ENCODE measurements around the gene ADAT1.

The ADAT1 gene

DNA sequence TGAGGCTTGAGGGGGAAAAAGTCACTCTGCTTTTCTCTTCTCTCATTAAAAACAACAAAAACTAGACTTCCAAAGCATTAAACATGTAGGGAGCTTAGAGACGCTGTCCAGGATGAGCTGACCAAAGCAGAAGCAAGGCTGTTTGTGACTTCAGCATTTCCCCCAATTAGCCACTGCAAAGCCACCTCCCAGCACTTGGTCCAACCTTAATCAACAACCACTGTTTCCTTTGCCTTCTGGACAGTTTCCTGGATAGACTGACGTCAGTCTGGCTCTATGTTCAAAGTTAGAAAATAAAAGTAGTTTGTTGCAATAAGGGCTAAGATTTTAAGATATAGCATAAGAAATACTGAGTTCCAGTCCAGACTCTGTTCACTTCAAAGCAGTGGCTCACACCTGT is 70.1 kb downstream of the ADAT1 start:
- Histone ChIP-seq H3K9me3 (ENCODE audit: insufficient read depth, low read length) (no peaks in the 10 kb centered on the region), H3K36me3 (ENCODE audit: insufficient read depth, insufficient read length, low read length) (no peaks in the 10 kb centered on the region), H3K9ac (ENCODE audit: insufficient read length, low read depth) (no peak overlapping the region), H3K4me1 (ENCODE audit: insufficient read depth, insufficient read length) (peaks cover 2% of the 10 kb centered on the region), H3K4me3 (ENCODE audit: insufficient read length, low read depth) (no peak overlapping the region), H3K27me3 (ENCODE audit: insufficient read depth, insufficient read length) (peaks cover 12% of the 10 kb centered on the region)
- no peak for TF ChIP-seq ZNF274 (IDR thresholded peaks at IDR 0.05; ENCODE audit: low read depth, low read length)
- no peak for DNase-seq (ENCODE audit: low read depth, low spot score)

DNA sequence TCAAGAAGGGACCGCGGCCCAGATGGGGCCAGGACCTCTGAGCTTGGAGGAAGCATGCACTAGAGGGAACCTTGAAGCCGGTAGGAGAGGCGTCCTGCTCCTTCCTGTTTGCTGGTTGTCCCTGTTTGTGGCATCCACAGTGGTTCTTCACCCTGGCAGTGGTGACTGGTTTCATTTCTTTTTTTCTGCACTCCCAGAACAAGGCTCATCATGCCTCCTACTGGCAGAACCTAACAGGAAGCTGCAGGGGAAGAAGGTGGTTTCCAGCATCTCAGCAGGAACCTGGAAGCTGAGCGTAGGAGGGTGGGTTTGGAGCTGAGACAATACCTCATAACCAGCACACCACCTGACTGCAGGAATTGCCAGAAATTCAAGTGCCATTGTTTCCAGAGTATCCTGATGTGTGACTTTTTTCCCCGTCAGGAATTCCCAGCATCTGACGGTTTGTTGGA is 72.8 kb downstream of the ADAT1 start:
- peak; percentile 30 for DNase-seq (ENCODE audit: low read depth, low spot score)
- H3K36me3 ChIP-seq (ENCODE audit: insufficient read depth, insufficient read length, low read length) = no peaks in the 10 kb centered on the region
- H3K9me3 ChIP-seq (ENCODE audit: insufficient read depth, low read length) = no peaks in the 10 kb centered on the region
- peaks cover 2% of the 10 kb centered on the region for H3K4me1 ChIP-seq (ENCODE audit: insufficient read depth, insufficient read length)
- TF ChIP-seq SUZ12 (IDR thresholded peaks at IDR 0.05; ENCODE audit: extremely low read depth, insufficient read depth, insufficient read length) (no peak), ZNF274 (IDR thresholded peaks at IDR 0.05; ENCODE audit: low read depth, low read length) (no peak), YY1 (IDR thresholded peaks at IDR 0.05; ENCODE audit: insufficient read depth, insufficient read length) (no peak)
- no peak overlapping the region for H3K9ac ChIP-seq (ENCODE audit: insufficient read length, low read depth)
- H3K27me3 ChIP-seq (ENCODE audit: insufficient read depth, insufficient read length) = no peaks in the 10 kb centered on the region
- no peak overlapping the region for H3K4me3 ChIP-seq (ENCODE audit: insufficient read length, low read depth)
